ENCODE measurements around the gene GLOD5. TPM values are rescaled to one million over a fixed set of nuclear protein-coding genes. Genes with fewer than 3 reads are reported as not detected.

Gene GLOD5
- total RNA-seq, 1 donor from 2014 or later, result not detected

DNA sequence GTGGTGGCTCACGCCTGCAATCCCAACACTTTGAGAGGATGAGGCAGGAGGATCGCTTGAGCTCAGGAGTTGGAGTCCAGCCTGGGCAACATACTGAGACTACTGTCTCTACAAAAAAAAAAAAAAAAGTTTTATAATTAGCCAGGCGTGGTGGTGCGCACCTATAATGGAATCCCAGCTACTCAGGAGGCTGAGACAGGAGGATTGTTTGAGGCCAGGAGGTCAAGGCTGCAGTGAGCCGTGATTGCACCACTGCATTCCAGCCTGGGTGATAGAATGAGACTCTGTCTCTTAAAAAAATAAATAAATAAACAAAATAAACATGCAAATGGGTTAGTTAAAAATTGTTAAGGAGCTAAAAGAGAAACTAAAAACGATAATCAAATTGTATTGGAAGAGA, 7.7 kb downstream of the GLOD5 start:
- H3K4me1 ChIP-seq, result no peaks in the 10 kb centered on the region
- H3K9me3 ChIP-seq, result no peaks in the 10 kb centered on the region
- H3K4me3 ChIP-seq, result no peak overlapping the region
- H3K27ac ChIP-seq, result no peak overlapping the region
- no peaks in the 10 kb centered on the region for H3K36me3 ChIP-seq
- no peak for TF ChIP-seq POLR2AphosphoS5 (IDR thresholded peaks at IDR 0.05; ENCODE audit: insufficient read depth in 1 of 2, low read depth in 1 of 2)
- TF ChIP-seq, protein P1, sequence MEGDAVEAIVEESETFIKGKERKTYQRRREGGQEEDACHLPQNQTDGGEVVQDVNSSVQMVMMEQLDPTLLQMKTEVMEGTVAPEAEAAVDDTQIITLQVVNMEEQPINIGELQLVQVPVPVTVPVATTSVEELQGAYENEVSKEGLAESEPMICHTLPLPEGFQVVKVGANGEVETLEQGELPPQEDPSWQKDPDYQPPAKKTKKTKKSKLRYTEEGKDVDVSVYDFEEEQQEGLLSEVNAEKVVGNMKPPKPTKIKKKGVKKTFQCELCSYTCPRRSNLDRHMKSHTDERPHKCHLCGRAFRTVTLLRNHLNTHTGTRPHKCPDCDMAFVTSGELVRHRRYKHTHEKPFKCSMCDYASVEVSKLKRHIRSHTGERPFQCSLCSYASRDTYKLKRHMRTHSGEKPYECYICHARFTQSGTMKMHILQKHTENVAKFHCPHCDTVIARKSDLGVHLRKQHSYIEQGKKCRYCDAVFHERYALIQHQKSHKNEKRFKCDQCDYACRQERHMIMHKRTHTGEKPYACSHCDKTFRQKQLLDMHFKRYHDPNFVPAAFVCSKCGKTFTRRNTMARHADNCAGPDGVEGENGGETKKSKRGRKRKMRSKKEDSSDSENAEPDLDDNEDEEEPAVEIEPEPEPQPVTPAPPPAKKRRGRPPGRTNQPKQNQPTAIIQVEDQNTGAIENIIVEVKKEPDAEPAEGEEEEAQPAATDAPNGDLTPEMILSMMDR (IDR thresholded peaks at IDR 0.05), result no peak
- no peak for TF ChIP-seq POLR2A (IDR thresholded peaks at IDR 0.05)
- no peak for DNase-seq (ENCODE audit: extremely low spot score in 2 of 2)
- no peaks in the 10 kb centered on the region for H3K27me3 ChIP-seq
- intact Hi-C loops (cut with DNase I), result no loop called here

DNA sequence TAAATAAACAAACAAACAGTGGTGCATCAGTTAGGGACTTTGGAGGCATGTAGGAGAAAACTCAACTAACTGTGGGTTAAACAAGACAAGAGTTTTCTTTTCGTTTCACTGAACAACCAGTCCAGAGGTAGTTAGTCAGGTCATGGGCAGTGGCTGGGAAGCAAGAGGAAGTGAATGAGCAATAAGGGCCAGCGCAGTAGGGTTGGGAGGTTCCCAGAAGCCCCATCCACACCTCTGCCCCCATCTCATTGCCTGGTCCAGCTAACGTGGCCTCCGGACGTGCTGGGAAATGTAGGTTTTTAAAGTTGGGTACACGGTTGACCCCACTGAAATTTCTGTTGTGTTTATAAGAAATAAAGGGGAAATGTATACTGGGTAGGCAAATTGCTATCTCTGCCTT, 8.7 kb downstream of the GLOD5 start:
- no peak for DNase-seq (ENCODE audit: extremely low spot score in 2 of 2)
- no peak for TF ChIP-seq POLR2AphosphoS5 (IDR thresholded peaks at IDR 0.05; ENCODE audit: insufficient read depth in 1 of 2, low read depth in 1 of 2)
- TF ChIP-seq POLR2A (IDR thresholded peaks at IDR 0.05), result no peak
- TF ChIP-seq, protein P1 (IDR thresholded peaks at IDR 0.05), result no peak
- intact Hi-C loops (cut with DNase I), result no loop called here
- Histone ChIP-seq H3K27me3 (no peaks in the 10 kb centered on the region), H3K4me3 (no peak overlapping the region), H3K27ac (no peak overlapping the region), H3K9me3 (no peaks in the 10 kb centered on the region), H3K4me1 (no peaks in the 10 kb centered on the region), H3K36me3 (no peaks in the 10 kb centered on the region)

DNA sequence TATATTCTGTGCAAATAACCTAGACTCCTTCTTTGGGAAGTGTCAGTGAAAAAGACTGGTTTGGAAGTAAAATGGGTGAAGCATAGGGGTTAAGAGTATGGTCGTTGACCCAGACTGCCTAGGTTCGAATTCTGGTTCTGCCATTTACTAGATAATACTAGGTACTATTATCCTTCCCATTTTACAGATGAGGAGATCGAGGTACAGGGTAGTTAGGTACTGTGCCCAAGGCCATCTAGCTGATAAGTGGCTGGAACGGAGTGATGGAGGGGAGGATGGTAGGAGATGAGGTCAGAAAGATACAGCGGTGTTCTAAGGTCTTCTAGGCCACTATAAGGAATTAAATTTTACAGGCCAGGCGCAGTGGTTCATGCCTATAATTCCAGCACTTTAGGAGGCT, 11.1 kb downstream of the GLOD5 start:
- intact Hi-C loops (cut with DNase I), result no loop called here
- TF ChIP-seq, protein P1 (IDR thresholded peaks at IDR 0.05), result no peak
- TF ChIP-seq POLR2AphosphoS5 (IDR thresholded peaks at IDR 0.05; ENCODE audit: insufficient read depth in 1 of 2, low read depth in 1 of 2) (no peak), POLR2A (IDR thresholded peaks at IDR 0.05) (no peak)
- no peaks in the 10 kb centered on the region for H3K27me3 ChIP-seq

DNA sequence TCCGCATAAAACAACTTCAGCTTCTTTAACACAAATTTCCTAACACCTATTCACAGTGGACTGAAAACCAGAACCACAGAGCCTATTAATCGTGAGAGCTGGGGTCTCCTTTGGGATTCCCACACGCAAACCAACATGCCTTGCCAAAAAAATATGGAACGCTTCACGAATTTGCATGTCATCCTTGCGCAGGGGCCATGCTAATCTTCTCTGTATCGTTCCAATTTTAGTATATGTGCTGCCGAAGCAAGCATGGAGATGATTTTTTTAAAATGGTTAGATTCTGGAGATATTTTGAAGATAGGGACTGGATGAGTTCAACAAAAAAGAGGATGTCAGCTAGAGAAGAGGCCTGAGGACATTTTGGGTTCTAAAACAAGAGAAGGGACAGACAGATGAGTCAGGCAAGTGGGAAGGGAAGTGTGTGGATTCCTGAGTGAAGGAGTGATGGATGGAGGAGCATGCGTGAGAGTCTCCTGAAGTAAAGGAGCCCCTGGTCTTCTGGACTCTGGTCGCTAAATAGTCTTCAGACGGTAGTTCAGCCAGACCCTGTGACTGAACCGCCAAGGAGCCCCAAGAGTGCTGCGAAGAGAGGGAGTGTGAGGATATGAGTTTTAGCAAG, 15.4 kb downstream of the GLOD5 start:
- intact Hi-C loops (cut with DNase I), result no loop called here
- H3K36me3 ChIP-seq, result no peaks in the 10 kb centered on the region
- no peaks in the 10 kb centered on the region for H3K27me3 ChIP-seq
- no peak for DNase-seq (ENCODE audit: extremely low spot score in 2 of 2)
- H3K9me3 ChIP-seq, result no peaks in the 10 kb centered on the region
- no peak for TF ChIP-seq POLR2AphosphoS5 (IDR thresholded peaks at IDR 0.05; ENCODE audit: insufficient read depth in 1 of 2, low read depth in 1 of 2)
- TF ChIP-seq, protein P1 (IDR thresholded peaks at IDR 0.05), result no peak
- no peak overlapping the region for H3K27ac ChIP-seq
- H3K4me1 ChIP-seq, result no peaks in the 10 kb centered on the region
- H3K4me3 ChIP-seq, result no peak overlapping the region

More for the DNA sequence above, 11.1 kb downstream of the GLOD5 start:
- no peak for DNase-seq (ENCODE audit: extremely low spot score in 2 of 2)
- H3K36me3 ChIP-seq, result no peaks in the 10 kb centered on the region
- H3K27ac ChIP-seq, result no peak overlapping the region
- no peaks in the 10 kb centered on the region for H3K4me1 ChIP-seq
- no peaks in the 10 kb centered on the region for H3K9me3 ChIP-seq
- H3K4me3 ChIP-seq, result no peak overlapping the region

DNA sequence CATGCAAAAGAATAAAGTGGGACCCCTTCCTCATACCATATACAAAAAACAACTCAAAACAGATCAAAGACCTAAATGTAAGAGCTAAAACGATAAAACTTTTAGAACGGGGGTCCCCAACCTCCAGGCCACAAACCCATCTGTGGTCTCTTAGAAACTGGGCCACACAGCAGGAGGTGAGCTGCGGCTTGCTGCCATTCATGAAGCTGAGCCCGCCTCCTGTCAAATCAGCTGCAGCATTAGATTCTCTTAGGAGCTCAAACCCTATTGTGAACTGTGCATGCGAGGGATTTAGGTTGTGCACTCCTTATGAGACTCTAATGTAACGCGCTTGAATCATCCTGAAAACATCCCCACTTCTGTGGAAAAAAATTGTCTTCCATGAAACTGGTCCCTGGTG, 17.9 kb downstream of the GLOD5 start:
- no peak overlapping the region for H3K4me3 ChIP-seq
- no peak overlapping the region for H3K27ac ChIP-seq
- no peaks in the 10 kb centered on the region for H3K27me3 ChIP-seq
- no peaks in the 10 kb centered on the region for H3K4me1 ChIP-seq
- TF ChIP-seq POLR2AphosphoS5 (IDR thresholded peaks at IDR 0.05; ENCODE audit: insufficient read depth in 1 of 2, low read depth in 1 of 2) (no peak), POLR2A (IDR thresholded peaks at IDR 0.05) (no peak)
- TF ChIP-seq, protein P1 (IDR thresholded peaks at IDR 0.05), result no peak
- DNase-seq (ENCODE audit: extremely low spot score in 2 of 2), result no peak
- H3K36me3 ChIP-seq, result no peaks in the 10 kb centered on the region
- H3K9me3 ChIP-seq, result no peaks in the 10 kb centered on the region
- intact Hi-C loops (cut with DNase I), result no loop called here

Data from vagina (tissue), 2 donors.